ENCODE data around the gene TNRC18. TPM values are rescaled to one million over a fixed set of nuclear protein-coding genes. Genes with fewer than 3 reads are reported as not detected.

The TNRC18 gene
- polyA plus RNA-seq, 1 donor from 2014 or later: 23.6 TPM

GRCh38 chr7:5408777-5409176 lies 14.9 kb downstream of the TNRC18 start:
- Histone ChIP-seq H3K9ac (ENCODE audit: low read length) (no peak overlapping the region), H3K4me2 (ENCODE audit: low read length) (no peak overlapping the region), H3K36me3 (ENCODE audit: insufficient read depth, low read length) (no peaks in the 10 kb centered on the region), H3K27me3 (ENCODE audit: insufficient read depth, low read depth, low read length) (no peaks in the 10 kb centered on the region), H4K20me1 (ENCODE audit: insufficient read depth) (no peaks in the 10 kb centered on the region), H2AFZ (ENCODE audit: low read depth, low read length) (no peak overlapping the region), H3K9me3 (ENCODE audit: low read length) (no peaks in the 10 kb centered on the region), H3K79me2 (replicated peaks; ENCODE audit: insufficient read depth, low read length) (peaks cover 100% of the 10 kb centered on the region), H3K27ac (ENCODE audit: low read length) (no peak overlapping the region), H3K9me2 (ENCODE audit: insufficient read depth, low read length) (no peaks in the 10 kb centered on the region), H3K4me3 (ENCODE audit: low read length) (no peak overlapping the region), H3F3A (ENCODE audit: insufficient read depth, low read length, poor library complexity, severe bottlenecking) (no peaks in the 10 kb centered on the region)
- TF ChIP-seq RAD21 (conservative IDR thresholded peaks at IDR 0.05) (no peak), EZH2 (IDR thresholded peaks at IDR 0.05; ENCODE audit: borderline replicate concordance, insufficient read depth, low read length, poor library complexity, severe bottlenecking) (no peak), TAF1 (IDR thresholded peaks at IDR 0.05; ENCODE audit: low read depth) (no peak), EP300 (conservative IDR thresholded peaks at IDR 0.05; ENCODE audit: poor library complexity, severe bottlenecking) (no peak), SMC3 (conservative IDR thresholded peaks at IDR 0.05; ENCODE audit: poor library complexity) (no peak)

- H2AFZ ChIP-seq (ENCODE audit: low read depth, low read length): no peak overlapping the region
- H4K20me1 ChIP-seq (ENCODE audit: insufficient read depth): no peaks in the 10 kb centered on the region
- TF ChIP-seq EZH2 (IDR thresholded peaks at IDR 0.05; ENCODE audit: borderline replicate concordance, insufficient read depth, low read length, poor library complexity, severe bottlenecking) (no peak), SMC3 (conservative IDR thresholded peaks at IDR 0.05; ENCODE audit: poor library complexity) (no peak), REST (IDR thresholded peaks at IDR 0.05; ENCODE audit: borderline replicate concordance) (no peak), POLR2AphosphoS5 (IDR thresholded peaks at IDR 0.05) (no peak), EP300 (conservative IDR thresholded peaks at IDR 0.05; ENCODE audit: poor library complexity, severe bottlenecking) (no peak), TAF1 (IDR thresholded peaks at IDR 0.05; ENCODE audit: low read depth) (no peak), CTCF (IDR thresholded peaks at IDR 0.05; ENCODE audit: poor library complexity, severe bottlenecking) (no peak), RAD21 (conservative IDR thresholded peaks at IDR 0.05) (no peak), MXI1 (conservative IDR thresholded peaks at IDR 0.05; ENCODE audit: poor library complexity, severe bottlenecking) (no peak)
- no peak overlapping the region for H3K9ac ChIP-seq (ENCODE audit: low read length)
- peaks cover 97% of the 10 kb centered on the region for H3K79me2 ChIP-seq (replicated peaks; ENCODE audit: insufficient read depth, low read length)
- H3K27ac ChIP-seq (ENCODE audit: low read length): no peak overlapping the region
- no peaks in the 10 kb centered on the region for H3K36me3 ChIP-seq (ENCODE audit: insufficient read depth, low read length)
- H3K4me3 ChIP-seq (ENCODE audit: low read length): no peak overlapping the region
- H3K9me3 ChIP-seq (ENCODE audit: low read length): no peaks in the 10 kb centered on the region
- no peaks in the 10 kb centered on the region for H3F3A ChIP-seq (ENCODE audit: insufficient read depth, low read length, poor library complexity, severe bottlenecking)
- H3K4me2 ChIP-seq (ENCODE audit: low read length): no peak overlapping the region
- H3K9me2 ChIP-seq (ENCODE audit: insufficient read depth, low read length): no peaks in the 10 kb centered on the region
- H3K27me3 ChIP-seq (ENCODE audit: insufficient read depth, low read depth, low read length): no peaks in the 10 kb centered on the region
These were observed 16.4 kb downstream of the TNRC18 start for GRCh38 chr7:5406957-5407945.
